Panc1 (cell line): ENCODE data around the gene CSNK2A2.

ENCODE experiments used
- CTCF ChIP-seq: fragments of 450-650 bp; IDR thresholded peaks from 2 replicates; pipeline ENCODE4 v1.5.1; 2017; ENCODE audit warnings: mild to moderate bottlenecking
- POLR2AphosphoS5 ChIP-seq: IDR thresholded peaks from 2 replicates; pipeline ENCODE4 v1.6.1; 2012; ENCODE audit warnings: mild to moderate bottlenecking, low read depth, low read length, moderate library complexity
- REST ChIP-seq, 2 experiments: IDR thresholded peaks; 2 replicates each; pipeline ENCODE4 v1.6.1; 2011 to 2012; ENCODE audit warnings: low read depth in 2 of 2, control low read depth in 1 of 2, low read length in 1 of 2, mild to moderate bottlenecking in 1 of 2, moderate library complexity in 1 of 2; ENCODE audit not compliant: insufficient read depth in 1 of 2
- SIN3A ChIP-seq: IDR thresholded peaks from 2 replicates; pipeline ENCODE4 v1.6.1; 2012; ENCODE audit warnings: low read depth, mild to moderate bottlenecking, low read length, moderate library complexity, borderline replicate concordance; ENCODE audit not compliant: insufficient read depth
- TCF7L2 ChIP-seq: IDR thresholded peaks from 2 replicates; pipeline ENCODE4 v1.6.1; 2011; ENCODE audit warnings: mild to moderate bottlenecking, low read depth, low read length, inconsistent platforms

- no peak for TF ChIP-seq CTCF
- TF ChIP-seq POLR2AphosphoS5: no peak
- TF ChIP-seq TCF7L2: no peak
- no peak for TF ChIP-seq REST (IDR thresholded peaks at IDR 0.05; ENCODE audit: insufficient read depth in 1 of 2, low read depth in 2 of 2, low read length in 1 of 2)
- no peak for TF ChIP-seq SIN3A
These were observed 21.1 kb downstream of the CSNK2A2 start for GRCh38 chr16:58176608-58177352.
